CD14-positive monocyte (primary cell): ENCODE results near the gene COX15. TPM values are rescaled to one million over a fixed set of nuclear protein-coding genes. Genes with fewer than 3 reads are reported as not detected.

ENCODE experiments used
- DNase-seq, 3 donors: peaks; one replicate each; pipeline ENCODE4 v3.0.0-alpha.2; 2011 to 2022
- H2AFZ ChIP-seq: 2 replicates; pipeline ENCODE4 v1.6.0; 2012; ENCODE audit warnings: mild to moderate bottlenecking, low read depth, low read length, inconsistent platforms; ENCODE audit not compliant: insufficient read depth, poor library complexity, severe bottlenecking
- H3K27ac ChIP-seq, 2 donors: 1 replicate in 1 of 2; 2 replicates in 1 of 2; pipeline ENCODE4 v1.5.1; 2012 to 2013; ENCODE audit warnings: low read length in 2 of 2, control low read depth in 1 of 2, inconsistent platforms in 1 of 2, low read depth in 1 of 2, mild to moderate bottlenecking in 1 of 2
- H3K27me3 ChIP-seq, 2 donors: one replicate each; pipeline versions ENCODE4 v1.6.0 to v1.6.1; 2011 to 2013; ENCODE audit warnings: low read length in 2 of 2; ENCODE audit not compliant: control insufficient read depth in 2 of 2, insufficient read depth in 2 of 2
- H3K36me3 ChIP-seq, 2 donors: replicated peaks in 1 of 2; 1 replicate in 1 of 2; 2 replicates in 1 of 2; pipeline versions ENCODE4 v1.5.1 to v1.6.1; 2012 to 2013; ENCODE audit warnings: low read length in 2 of 2, control low read depth in 1 of 2, inconsistent platforms in 1 of 2, mild to moderate bottlenecking in 1 of 2; ENCODE audit not compliant: insufficient read depth in 2 of 2, control insufficient read depth in 1 of 2
- H3K4me1 ChIP-seq, 2 donors: 1 replicate in 1 of 2; 2 replicates in 1 of 2; pipeline versions ENCODE4 v1.5.1 to v1.6.1; 2012 to 2013; ENCODE audit warnings: low read length in 2 of 2, control low read depth in 1 of 2, inconsistent platforms in 1 of 2, mild to moderate bottlenecking in 1 of 2, moderate library complexity in 1 of 2; ENCODE audit not compliant: insufficient read depth in 2 of 2, control insufficient read depth in 1 of 2
- H3K4me2 ChIP-seq: replicated peaks from 2 replicates; pipeline ENCODE3; 2012; ENCODE audit warnings: low read length, moderate library complexity, mild to moderate bottlenecking; ENCODE audit not compliant: poor library complexity, severe bottlenecking; ENCODE audit errors: extremely low read depth
- H3K4me3 ChIP-seq, 3 experiments: fragments of 200-600 bp in 1 of 3; sonication (generic) in 1 of 3; replicated peaks in 1 of 3; 1 replicate in 2 of 3; 2 replicates in 1 of 3; pipeline ENCODE4 v1.5.1; 2011 to 2013; ENCODE audit warnings: low read length in 3 of 3, mild to moderate bottlenecking in 3 of 3, control low read depth in 2 of 3, low read depth in 2 of 3, inconsistent platforms in 1 of 3, moderate library complexity in 1 of 3
- H3K79me2 ChIP-seq: 2 replicates; pipeline ENCODE4 v1.6.0; 2012; ENCODE audit warnings: mild to moderate bottlenecking, control low read depth, inconsistent platforms, low read length, moderate library complexity; ENCODE audit not compliant: insufficient read depth
- H3K9ac ChIP-seq: 2 replicates; pipeline ENCODE4 v1.6.0; 2017; ENCODE audit warnings: low read length, mild to moderate bottlenecking; ENCODE audit not compliant: insufficient read depth, poor library complexity, severe bottlenecking
- H3K9me3 ChIP-seq, 2 donors: replicated peaks in 1 of 2; 1 replicate in 1 of 2; 2 replicates in 1 of 2; pipeline versions ENCODE4 v1.5.1 to v1.6.1; 2012 to 2013; ENCODE audit warnings: low read length in 2 of 2, control low read depth in 1 of 2; ENCODE audit not compliant: control insufficient read depth in 1 of 2, insufficient read depth in 1 of 2
- H4K20me1 ChIP-seq: 2 replicates; pipeline ENCODE4 v1.6.0; 2012; ENCODE audit warnings: mild to moderate bottlenecking, low read length, control low read depth, moderate library complexity; ENCODE audit not compliant: insufficient read depth
- H3K27ac Mint-ChIP-seq, 7 donors: one replicate each; pipeline ENCODE4 v1.8.0; 2020; ENCODE audit warnings: mild to moderate bottlenecking in 7 of 7, mixed read lengths in 7 of 7, moderate library complexity in 6 of 7, inconsistent platforms in 2 of 7
- H3K27me3 Mint-ChIP-seq, 3 donors: one replicate each; pipeline ENCODE4 v1.8.0; 2021 to 2022; ENCODE audit warnings: low read depth in 3 of 3, mild to moderate bottlenecking in 3 of 3, mixed read lengths in 3 of 3, moderate library complexity in 3 of 3, inconsistent platforms in 1 of 3
- H3K36me3 Mint-ChIP-seq, 2 donors: one replicate each; pipeline ENCODE4 v1.8.0; 2020; ENCODE audit warnings: mixed read lengths in 2 of 2, inconsistent platforms in 1 of 2, mild to moderate bottlenecking in 1 of 2
- H3K4me1 Mint-ChIP-seq: one replicate; pipeline ENCODE4 v1.8.0; 2020; ENCODE audit warnings: mild to moderate bottlenecking, mixed read lengths
- H3K4me3 Mint-ChIP-seq, 2 donors: one replicate each; pipeline ENCODE4 v1.8.0; 2020; ENCODE audit warnings: mild to moderate bottlenecking in 2 of 2, mixed read lengths in 2 of 2, moderate library complexity in 1 of 2
- H3K9me3 Mint-ChIP-seq, 7 donors: one replicate each; pipeline ENCODE4 v1.8.0; 2020 to 2022; ENCODE audit warnings: mixed read lengths in 7 of 7, mild to moderate bottlenecking in 6 of 7, moderate library complexity in 6 of 7, inconsistent platforms in 2 of 7
- WGBS: methylation state at CpG from one replicate; pipeline ENCODE4 v1.1.5; 2013; ENCODE audit warnings: missing lambda C conversion rate; ENCODE audit not compliant: insufficient coverage; 5-methylcytosine and 5-hydroxymethylcytosine counted together
- intact Hi-C, 2 donors: fragments of 100-400 bp; cut with micrococcal nuclease; formaldehyde crosslinking; loops; one replicate each; pipeline versions ENCODE4 v1.15.0 to v1.15.1; 2023
- polyA plus RNA-seq, 3 donors: library from polyadenylated mRNA; depleted of rRNA in 1 of 3; unstranded in 2 of 3; stranded (reverse) in 1 of 3; fragments of 300-500 nt in 2 of 3; fragments of >200 nt in 1 of 3; fragmentation: Illumina TruSeq in 2 of 3; gene quantifications; 1 replicate in 2 of 3; 2 replicates in 1 of 3; pipeline ENCODE4 v1.2.3, GENCODE V29; 2012 to 2021
- TF ChIP-seq, protein P1 (sequence below): fragments of 200-600 bp; IDR thresholded peaks from one replicate; pipeline ENCODE4 v1.8.0; 2022; ENCODE audit warnings: antibody characterized with exemption, mild to moderate bottlenecking

COX15 gene
- polyA plus RNA-seq, 3 donors: 10.6 to 37.6 (median 35.7) TPM

DNA sequence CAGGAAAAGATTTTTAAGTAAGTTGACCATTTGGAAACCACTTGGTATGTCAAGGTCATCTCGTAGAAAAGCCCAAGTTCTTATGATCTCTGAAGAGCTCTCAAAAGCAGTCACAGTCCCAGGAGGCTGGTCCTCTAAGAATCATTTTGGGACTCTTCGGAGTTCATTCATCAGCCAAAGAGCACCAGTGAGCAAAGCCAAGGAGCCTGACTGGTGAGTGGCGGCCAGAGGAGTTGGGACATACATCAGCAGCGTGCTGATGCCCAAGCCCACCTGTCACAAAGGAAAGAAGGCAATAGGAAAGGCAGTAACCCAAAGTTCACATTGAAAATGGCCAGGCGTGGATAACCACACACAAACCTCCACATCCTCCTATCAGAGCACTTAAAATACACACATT, 17.5 kb downstream of the COX15 start:
- no peak overlapping the region for H3K4me3 Mint-ChIP-seq
- Histone ChIP-seq H3K4me1 (no peaks in the 10 kb centered on the region), H3K9ac (no peak overlapping the region), H3K79me2 (no peaks in the 10 kb centered on the region), H3K27me3 (no peaks in the 10 kb centered on the region), H3K27ac (no peak overlapping the region), H3K36me3 (peaks cover 69 to 98% of the 10 kb centered on the region in 2 donors), H3K4me3 (no peak overlapping the region), H4K20me1 (no peaks in the 10 kb centered on the region), H2AFZ (no peak overlapping the region), H3K4me2 (no peak overlapping the region), H3K9me3 (no peaks in the 10 kb centered on the region)
- peaks cover 74 to 85% of the 10 kb centered on the region in 2 donors for H3K36me3 Mint-ChIP-seq
- H3K4me1 Mint-ChIP-seq: peaks cover 2% of the 10 kb centered on the region
- intact Hi-C loops: loop anchor here (5.0 to 10.0 kb wide), 4 partner anchors 87 to 280 kb away; partner anchors contain the start of gene GOT1 (in 1 of the 2)
- peak overlapping the region in 1 of 7 donors; percentile 46 for H3K27ac Mint-ChIP-seq
- TF ChIP-seq, protein P1, sequence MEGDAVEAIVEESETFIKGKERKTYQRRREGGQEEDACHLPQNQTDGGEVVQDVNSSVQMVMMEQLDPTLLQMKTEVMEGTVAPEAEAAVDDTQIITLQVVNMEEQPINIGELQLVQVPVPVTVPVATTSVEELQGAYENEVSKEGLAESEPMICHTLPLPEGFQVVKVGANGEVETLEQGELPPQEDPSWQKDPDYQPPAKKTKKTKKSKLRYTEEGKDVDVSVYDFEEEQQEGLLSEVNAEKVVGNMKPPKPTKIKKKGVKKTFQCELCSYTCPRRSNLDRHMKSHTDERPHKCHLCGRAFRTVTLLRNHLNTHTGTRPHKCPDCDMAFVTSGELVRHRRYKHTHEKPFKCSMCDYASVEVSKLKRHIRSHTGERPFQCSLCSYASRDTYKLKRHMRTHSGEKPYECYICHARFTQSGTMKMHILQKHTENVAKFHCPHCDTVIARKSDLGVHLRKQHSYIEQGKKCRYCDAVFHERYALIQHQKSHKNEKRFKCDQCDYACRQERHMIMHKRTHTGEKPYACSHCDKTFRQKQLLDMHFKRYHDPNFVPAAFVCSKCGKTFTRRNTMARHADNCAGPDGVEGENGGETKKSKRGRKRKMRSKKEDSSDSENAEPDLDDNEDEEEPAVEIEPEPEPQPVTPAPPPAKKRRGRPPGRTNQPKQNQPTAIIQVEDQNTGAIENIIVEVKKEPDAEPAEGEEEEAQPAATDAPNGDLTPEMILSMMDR: no peak
- peaks cover 0 to 1% (median 0%) of the 10 kb centered on the region in 3 donors for H3K27me3 Mint-ChIP-seq
- 100% methylated on average over 5 of the region's 5 CpGs for WGBS
- H3K9me3 Mint-ChIP-seq: no peaks in the 10 kb centered on the region
- no peak for DNase-seq

- Mint-ChIP-seq H3K27me3 (no peaks in the 10 kb centered on the region), H3K36me3 (peaks cover 67 to 75% of the 10 kb centered on the region in 2 donors), H3K9me3 (no peaks in the 10 kb centered on the region), H3K4me1 (peaks cover 2% of the 10 kb centered on the region), H3K4me3 (no peak overlapping the region), H3K27ac (peak overlapping the region in 2 of 7 donors; percentile 60 to 62)
- TF ChIP-seq, protein P1: peak; percentile 69
- H4K20me1 ChIP-seq: no peaks in the 10 kb centered on the region
- H2AFZ ChIP-seq: no peak overlapping the region
- no peak overlapping the region for H3K27ac ChIP-seq
- DNase-seq: peak; percentile 49 to 70 (median 61)
- H3K36me3 ChIP-seq: peaks cover 56 to 98% of the 10 kb centered on the region in 2 donors
- no peak overlapping the region for H3K4me2 ChIP-seq
- H3K79me2 ChIP-seq: no peaks in the 10 kb centered on the region
- H3K27me3 ChIP-seq: no peaks in the 10 kb centered on the region
- intact Hi-C loops: loop anchor here (1.0 to 10.0 kb wide), 6 partner anchors 80 to 276 kb away; partner anchors contain the start of gene GOT1 (in 1 of the 2)
- H3K4me1 ChIP-seq: no peaks in the 10 kb centered on the region
- H3K4me3 ChIP-seq: no peak overlapping the region
- H3K9ac ChIP-seq: no peak overlapping the region
- H3K9me3 ChIP-seq: no peaks in the 10 kb centered on the region
Measured at GRCh38 chr10:99711129-99711719, 20.7 kb downstream of the COX15 start.
